UCSD-AML1 (cell line): ENCODE measurements around the gene KHSRP.
A peak's percentile ranks its signal among the peaks of the same experiment; 100 is the strongest.

Experiments
- DNase-seq: peaks from one replicate; lab custom pipeline; 2025; ENCODE audit not compliant: unreplicated experiment; lab: John Stamatoyannopoulos, UW

The KHSRP gene

GRCh38 chr19:6424195-6424938, at the start of gene KHSRP:
Gene KHSRP, minus strand, starts transcription at chr19:6424811. Its CDS starts 110 bp downstream, at chr19:6424701.
- peak; percentile 36 for DNase-seq

GRCh38 chr19:6473647-6474046, 49.0 kb upstream of the KHSRP start:
- no peak for DNase-seq

GRCh38 chr19:6472713-6473112, 48.1 kb upstream of the KHSRP start:
- DNase-seq = no peak

GRCh38 chr19:6471076-6471475, 46.5 kb upstream of the KHSRP start:
- DNase-seq = no peak

GRCh38 chr19:6470173-6470572, 45.6 kb upstream of the KHSRP start:
- DNase-seq = no peak

- no peak for DNase-seq
These were observed 42.8 kb upstream of the KHSRP start for GRCh38 chr19:6467384-6467783.

GRCh38 chr19:6466526-6467248, 42.1 kb upstream of the KHSRP start:
- no peak for DNase-seq

GRCh38 chr19:6465663-6466062, 41.1 kb upstream of the KHSRP start:
- DNase-seq = no peak

- no peak for DNase-seq
These were observed 40.4 kb upstream of the KHSRP start for GRCh38 chr19:6465006-6465405.

- no peak for DNase-seq
These were observed 39.7 kb upstream of the KHSRP start, which contains the start of gene CRB3 for GRCh38 chr19:6464070-6464873. Gene CRB3, plus strand, starts transcription at chr19:6464271. Its CDS starts 431 bp downstream, at chr19:6464702.

GRCh38 chr19:6460099-6460884, 35.7 kb upstream of the KHSRP start:
- DNase-seq = peak; percentile 97

- peak; percentile 79 for DNase-seq
These were observed 34.9 kb upstream of the KHSRP start, which contains the start of gene SLC25A23 for GRCh38 chr19:6459262-6460098. Gene SLC25A23, minus strand, starts transcription at chr19:6459792. Its CDS starts 164 bp downstream, at chr19:6459628.

- no peak for DNase-seq
These were observed 34.2 kb upstream of the KHSRP start for GRCh38 chr19:6458695-6459261.

GRCh38 chr19:6457958-6458694, 33.5 kb upstream of the KHSRP start:
- DNase-seq = no peak

- no peak for DNase-seq
These were observed 31.3 kb upstream of the KHSRP start for GRCh38 chr19:6455924-6456323.

- no peak for DNase-seq
These were observed 29.4 kb upstream of the KHSRP start for GRCh38 chr19:6453951-6454565.

GRCh38 chr19:6452899-6453298, 28.3 kb upstream of the KHSRP start:
- DNase-seq = no peak

- no peak for DNase-seq
These were observed 27.6 kb upstream of the KHSRP start for GRCh38 chr19:6452223-6452614.
